ENCODE results near the gene CELA3B. TPM values are rescaled to one million over a fixed set of nuclear protein-coding genes. Genes with fewer than 3 reads are reported as not detected.

CELA3B gene
- total and polyA plus RNA-seq, 9 donors = 0.17 to 0.45 (median 0.31) TPM; not detected in 4

- peaks cover 80% of the 10 kb centered on the region for H3K4me1 ChIP-seq (ENCODE audit: control insufficient read depth, insufficient read depth, low read length)
- no peak for DNase-seq
- H3K9me3 ChIP-seq (replicated peaks; ENCODE audit: control insufficient read depth, low read depth, low read length) = no peaks in the 10 kb centered on the region
- peaks cover 15% of the 10 kb centered on the region for H3K36me3 ChIP-seq (ENCODE audit: control insufficient read depth, insufficient read depth, low read length)
- no peaks in the 10 kb centered on the region for H3K27me3 ChIP-seq (ENCODE audit: control insufficient read depth, insufficient read depth, low read length)
- peak overlapping the region; percentile 37 for H3K27ac ChIP-seq (ENCODE audit: low read length)
- H3K4me3 ChIP-seq (ENCODE audit: low read length) = peak overlapping the region; percentile 85
- WGBS (ENCODE audit: insufficient coverage) = 12% methylated on average over 6 of the region's 8 CpGs
Observed at GRCh38 chr1:21935891-21936365, 40.9 kb upstream of the CELA3B start.

GRCh38 chr1:21936366-21937031 lies 40.3 kb upstream of the CELA3B start:
- no peaks in the 10 kb centered on the region for H3K27me3 ChIP-seq (ENCODE audit: control insufficient read depth, insufficient read depth, low read length)
- peaks cover 15% of the 10 kb centered on the region for H3K36me3 ChIP-seq (ENCODE audit: control insufficient read depth, insufficient read depth, low read length)
- WGBS (ENCODE audit: insufficient coverage) = 3% methylated on average over 30 of the region's 34 CpGs
- peak overlapping the region; percentile 37 for H3K27ac ChIP-seq (ENCODE audit: low read length)
- H3K4me1 ChIP-seq (ENCODE audit: control insufficient read depth, insufficient read depth, low read length) = peaks cover 74% of the 10 kb centered on the region
- H3K9me3 ChIP-seq (replicated peaks; ENCODE audit: control insufficient read depth, low read depth, low read length) = no peaks in the 10 kb centered on the region
- peak overlapping the region; percentile 85 for H3K4me3 ChIP-seq (ENCODE audit: low read length)
- no peak for DNase-seq

- Histone ChIP-seq H3K4me3 (ENCODE audit: low read length) (peak within 1 kb of the TSS; percentile 85), H3K9me3 (replicated peaks; ENCODE audit: control insufficient read depth, low read depth, low read length) (no peaks in the 10 kb centered on the region), H3K4me1 (ENCODE audit: control insufficient read depth, insufficient read depth, low read length) (peaks cover 73% of the 10 kb centered on the region), H3K27ac (ENCODE audit: low read length) (peak within 1 kb of the TSS; percentile 88), H3K36me3 (ENCODE audit: control insufficient read depth, insufficient read depth, low read length) (peaks cover 13% of the 10 kb centered on the region), H3K27me3 (ENCODE audit: control insufficient read depth, insufficient read depth, low read length) (no peaks in the 10 kb centered on the region)
- WGBS (ENCODE audit: insufficient coverage) = 0% methylated on average over 11 of the region's 52 CpGs
- no peak for DNase-seq
Observed at GRCh38 chr1:21937034-21937371, 39.8 kb upstream of the CELA3B start, which contains the start of gene HSPG2. TSS of gene HSPG2 (minus strand) at chr1:21937310. CDS start at chr1:21937217, 93 bp downstream.

GRCh38 chr1:21937372-21938121 lies 39.3 kb upstream of the CELA3B start:
- Histone ChIP-seq H3K4me3 (ENCODE audit: low read length) (peak overlapping the region; percentile 21), H3K4me1 (ENCODE audit: control insufficient read depth, insufficient read depth, low read length) (peaks cover 73% of the 10 kb centered on the region), H3K27me3 (ENCODE audit: control insufficient read depth, insufficient read depth, low read length) (no peaks in the 10 kb centered on the region), H3K27ac (ENCODE audit: low read length) (peak overlapping the region; percentile 88), H3K36me3 (ENCODE audit: control insufficient read depth, insufficient read depth, low read length) (peaks cover 7% of the 10 kb centered on the region), H3K9me3 (replicated peaks; ENCODE audit: control insufficient read depth, low read depth, low read length) (no peaks in the 10 kb centered on the region)
- peak; percentile 95 for DNase-seq
- whole genome bisulfite sequencing (ENCODE audit: insufficient coverage) = 3% methylated on average over 55 of the region's 69 CpGs

- Histone ChIP-seq H3K4me1 (ENCODE audit: control insufficient read depth, insufficient read depth, low read length) (peaks cover 60% of the 10 kb centered on the region), H3K27ac (ENCODE audit: low read length) (peak overlapping the region; percentile 88), H3K36me3 (ENCODE audit: control insufficient read depth, insufficient read depth, low read length) (peaks cover 6% of the 10 kb centered on the region), H3K9me3 (replicated peaks; ENCODE audit: control insufficient read depth, low read depth, low read length) (no peaks in the 10 kb centered on the region), H3K27me3 (ENCODE audit: control insufficient read depth, insufficient read depth, low read length) (no peaks in the 10 kb centered on the region), H3K4me3 (ENCODE audit: low read length) (no peak overlapping the region)
- peak; percentile 85 for DNase-seq
- 54% methylated on average over 2 of the region's 11 CpGs for WGBS (ENCODE audit: insufficient coverage)
Observed at GRCh38 chr1:21938732-21939538, 37.9 kb upstream of the CELA3B start.

GRCh38 chr1:21939650-21940374 lies 37.0 kb upstream of the CELA3B start:
- WGBS (ENCODE audit: insufficient coverage) = 7% methylated on average over 4 of the region's 9 CpGs
- DNase-seq = peak; percentile 96
- Histone ChIP-seq H3K4me1 (ENCODE audit: control insufficient read depth, insufficient read depth, low read length) (peaks cover 63% of the 10 kb centered on the region), H3K4me3 (ENCODE audit: low read length) (no peak overlapping the region), H3K27ac (ENCODE audit: low read length) (peak overlapping the region; percentile 88), H3K36me3 (ENCODE audit: control insufficient read depth, insufficient read depth, low read length) (peaks cover 4% of the 10 kb centered on the region), H3K9me3 (replicated peaks; ENCODE audit: control insufficient read depth, low read depth, low read length) (no peaks in the 10 kb centered on the region), H3K27me3 (ENCODE audit: control insufficient read depth, insufficient read depth, low read length) (no peaks in the 10 kb centered on the region)

- DNase-seq = no peak
- Histone ChIP-seq H3K27ac (ENCODE audit: low read length) (peak overlapping the region; percentile 88), H3K4me1 (ENCODE audit: control insufficient read depth, insufficient read depth, low read length) (peaks cover 60% of the 10 kb centered on the region), H3K36me3 (ENCODE audit: control insufficient read depth, insufficient read depth, low read length) (no peaks in the 10 kb centered on the region), H3K27me3 (ENCODE audit: control insufficient read depth, insufficient read depth, low read length) (no peaks in the 10 kb centered on the region), H3K9me3 (replicated peaks; ENCODE audit: control insufficient read depth, low read depth, low read length) (no peaks in the 10 kb centered on the region), H3K4me3 (ENCODE audit: low read length) (no peak overlapping the region)
- no CpG with 5 or more reads among the region's 2 CpGs for WGBS (ENCODE audit: insufficient coverage)
Observed at GRCh38 chr1:21940492-21940891, 36.3 kb upstream of the CELA3B start.

GRCh38 chr1:21941370-21941769 lies 35.5 kb upstream of the CELA3B start:
- DNase-seq = no peak
- 71% methylated on average over 1 of the region's 5 CpGs for WGBS (ENCODE audit: insufficient coverage)
- H3K36me3 ChIP-seq (ENCODE audit: control insufficient read depth, insufficient read depth, low read length) = no peaks in the 10 kb centered on the region
- H3K27me3 ChIP-seq (ENCODE audit: control insufficient read depth, insufficient read depth, low read length) = no peaks in the 10 kb centered on the region
- H3K4me3 ChIP-seq (ENCODE audit: low read length) = no peak overlapping the region
- no peak overlapping the region for H3K27ac ChIP-seq (ENCODE audit: low read length)
- H3K4me1 ChIP-seq (ENCODE audit: control insufficient read depth, insufficient read depth, low read length) = peaks cover 51% of the 10 kb centered on the region
- H3K9me3 ChIP-seq (replicated peaks; ENCODE audit: control insufficient read depth, low read depth, low read length) = no peaks in the 10 kb centered on the region

- no peak for DNase-seq
- Histone ChIP-seq H3K27me3 (ENCODE audit: control insufficient read depth, insufficient read depth, low read length) (no peaks in the 10 kb centered on the region), H3K36me3 (ENCODE audit: control insufficient read depth, insufficient read depth, low read length) (no peaks in the 10 kb centered on the region), H3K27ac (ENCODE audit: low read length) (no peak overlapping the region), H3K4me3 (ENCODE audit: low read length) (no peak overlapping the region), H3K4me1 (ENCODE audit: control insufficient read depth, insufficient read depth, low read length) (peaks cover 58% of the 10 kb centered on the region), H3K9me3 (replicated peaks; ENCODE audit: control insufficient read depth, low read depth, low read length) (no peaks in the 10 kb centered on the region)
- 64% methylated on average over 9 of the region's 10 CpGs for WGBS (ENCODE audit: insufficient coverage)
Observed at GRCh38 chr1:21942464-21942863, 34.4 kb upstream of the CELA3B start.

Data from muscle of leg (tissue), 11 donors.